HepG2 (cell line): Measurements from ENCODE around the gene TBL2. TPM values are rescaled to one million over a fixed set of nuclear protein-coding genes. Genes with fewer than 3 reads are reported as not detected.
A peak's percentile ranks its signal among the peaks of the same experiment; 100 is the strongest.

ENCODE experiments used
- ATF7 ChIP-seq, 2 experiments: fragments of 450-650 bp in 1 of 2; sonication (generic) in 1 of 2; formaldehyde crosslinking in 1 of 2; IDR thresholded peaks; 2 replicates each; pipeline versions ENCODE4 v1.4.0 to v1.6.1; 2016 to 2020; ENCODE audit warnings: antibody characterized with exemption in 1 of 2, mild to moderate bottlenecking in 1 of 2, missing genetic modification reagents in 1 of 2
- CHCHD3 ChIP-seq: sonication (generic); formaldehyde crosslinking; IDR thresholded peaks from 2 replicates; pipeline ENCODE4 v1.8.0; 2022; ENCODE audit warnings: mild to moderate bottlenecking, missing genetic modification reagents, moderate library complexity
- CREM ChIP-seq, 2 experiments: sonication (generic) in 1 of 2; formaldehyde crosslinking in 1 of 2; IDR thresholded peaks; 2 replicates each; pipeline versions ENCODE4 v1.4.0 to v1.6.1; 2016 to 2020; ENCODE audit warnings: antibody characterized with exemption in 1 of 2, mild to moderate bottlenecking in 1 of 2, missing genetic modification reagents in 1 of 2
- FOXA3 ChIP-seq: IDR thresholded peaks from 2 replicates; pipeline ENCODE4 v1.6.1; 2016; ENCODE audit warnings: missing genetic modification reagents, missing compliant biosample characterization
- IKZF4 ChIP-seq: sonication (generic); formaldehyde crosslinking; IDR thresholded peaks from 2 replicates; pipeline ENCODE4 v1.5.1; 2020; ENCODE audit warnings: borderline replicate concordance, mild to moderate bottlenecking, low read depth, missing genetic modification reagents; ENCODE audit errors: not compliant biosample characterization
- LCORL ChIP-seq, 2 experiments: fragments of 450-650 bp in 1 of 2; sonication (generic) in 1 of 2; formaldehyde crosslinking in 1 of 2; IDR thresholded peaks; 2 replicates each; pipeline versions ENCODE4 v1.5.0 to v1.6.1; 2017 to 2020; ENCODE audit warnings: antibody characterized with exemption in 1 of 2, missing genetic modification reagents in 1 of 2
- MAFK ChIP-seq, 2 experiments: IDR thresholded peaks in 1 of 2; conservative IDR thresholded peaks in 1 of 2; 2 replicates each; pipeline ENCODE4 v1.6.1; 2011; ENCODE audit warnings: improper control_type of control experiment in 2 of 2, low read length in 2 of 2
- NFKBIZ ChIP-seq: IDR thresholded peaks from 2 replicates; pipeline ENCODE4 v1.6.1; 2018; ENCODE audit warnings: missing genetic modification reagents, missing compliant biosample characterization
- RAD51 ChIP-seq: fragments of 450-650 bp; IDR thresholded peaks from 2 replicates; pipeline ENCODE4 v1.6.1; 2016; ENCODE audit warnings: borderline replicate concordance
- RORA ChIP-seq: sonication (generic); formaldehyde crosslinking; IDR thresholded peaks from 2 replicates; pipeline ENCODE4 v1.5.0; 2020; ENCODE audit warnings: mild to moderate bottlenecking, missing genetic modification reagents, moderate library complexity
- SPEN ChIP-seq: sonication (generic); formaldehyde crosslinking; IDR thresholded peaks from 2 replicates; pipeline ENCODE4 v1.5.1; 2020; ENCODE audit warnings: low read depth, mild to moderate bottlenecking, missing genetic modification reagents
- ZNF20 ChIP-seq: sonication (generic); formaldehyde crosslinking; IDR thresholded peaks from 2 replicates; pipeline ENCODE4 v1.4.0; 2020; ENCODE audit warnings: mild to moderate bottlenecking, moderate library complexity, missing genetic modification reagents
- ZNF354B ChIP-seq: sonication (generic); formaldehyde crosslinking; IDR thresholded peaks from 2 replicates; pipeline ENCODE4 v1.8.0; 2022; ENCODE audit warnings: mild to moderate bottlenecking, missing genetic modification reagents
- ZNF484 ChIP-seq: sonication (generic); formaldehyde crosslinking; IDR thresholded peaks from 2 replicates; pipeline ENCODE4 v1.5.1; 2020; ENCODE audit warnings: mild to moderate bottlenecking, low read depth, missing genetic modification reagents, borderline replicate concordance
- ZNF572 ChIP-seq: sonication (generic); formaldehyde crosslinking; IDR thresholded peaks from 2 replicates; pipeline ENCODE4 v1.5.1; 2020; ENCODE audit warnings: mild to moderate bottlenecking, missing genetic modification reagents
- ZNF619 ChIP-seq: sonication (generic); formaldehyde crosslinking; IDR thresholded peaks from 2 replicates; pipeline ENCODE4 v1.4.0; 2020; ENCODE audit warnings: mild to moderate bottlenecking, missing genetic modification reagents
- polyA plus RNA-seq, 8 experiments: library from polyadenylated mRNA; depleted of rRNA in 3 of 8; stranded (reverse) in 7 of 8; unstranded in 1 of 8; fragments of >200 nt; fragmentation: Illumina TruSeq in 4 of 8; extraction: Trizol in 4 of 8; gene quantifications; 2 replicates each; pipeline versions ENCODE4 v1.2.1 to v1.2.3, GENCODE V29; 2011 to 2016; ENCODE audit warnings: low read depth in 4 of 8, missing spikeins in 1 of 8, mixed read lengths in 1 of 8; ENCODE audit not compliant: insufficient read depth in 1 of 8
- total RNA-seq, 5 experiments: library from RNA; depleted of rRNA; stranded (reverse); fragments of >200 nt; fragmentation: Illumina TruSeq; extraction: Trizol; gene quantifications; 2 replicates each; pipeline ENCODE4 v1.2.3, GENCODE V29; 2016; ENCODE audit warnings: low read depth in 1 of 5
- TF ChIP-seq, protein P1 (sequence below): sonication (generic); formaldehyde crosslinking; conservative IDR thresholded peaks from 2 replicates; pipeline ENCODE4 v1.4.0; 2020; ENCODE audit warnings: missing genetic modification reagents
- TF ChIP-seq, protein P2 (sequence below): sonication (generic); formaldehyde crosslinking; IDR thresholded peaks from 2 replicates; pipeline ENCODE4 v1.4.0; 2020; ENCODE audit warnings: missing genetic modification reagents
- TF ChIP-seq, protein P3 (sequence below): sonication (generic); formaldehyde crosslinking; IDR thresholded peaks from 2 replicates; pipeline ENCODE4 v1.9.0; 2021; ENCODE audit warnings: missing genetic modification reagents, borderline replicate concordance
- TF ChIP-seq, protein P4 (sequence below): IDR thresholded peaks from 2 replicates; pipeline ENCODE4 v1.6.1; 2016; ENCODE audit warnings: low read depth
- TF ChIP-seq, protein P5 (sequence below): sonication (generic); IDR thresholded peaks from 2 replicates; pipeline ENCODE4 v1.6.1; 2016; ENCODE audit warnings: low read depth, borderline replicate concordance

TBL2 gene
- total and polyA plus RNA-seq, 2 of the 13 experiments (the other 11 are each of a cell fraction or from before 2014, with no cell fraction given): 43.4 to 47.2 TPM

DNA sequence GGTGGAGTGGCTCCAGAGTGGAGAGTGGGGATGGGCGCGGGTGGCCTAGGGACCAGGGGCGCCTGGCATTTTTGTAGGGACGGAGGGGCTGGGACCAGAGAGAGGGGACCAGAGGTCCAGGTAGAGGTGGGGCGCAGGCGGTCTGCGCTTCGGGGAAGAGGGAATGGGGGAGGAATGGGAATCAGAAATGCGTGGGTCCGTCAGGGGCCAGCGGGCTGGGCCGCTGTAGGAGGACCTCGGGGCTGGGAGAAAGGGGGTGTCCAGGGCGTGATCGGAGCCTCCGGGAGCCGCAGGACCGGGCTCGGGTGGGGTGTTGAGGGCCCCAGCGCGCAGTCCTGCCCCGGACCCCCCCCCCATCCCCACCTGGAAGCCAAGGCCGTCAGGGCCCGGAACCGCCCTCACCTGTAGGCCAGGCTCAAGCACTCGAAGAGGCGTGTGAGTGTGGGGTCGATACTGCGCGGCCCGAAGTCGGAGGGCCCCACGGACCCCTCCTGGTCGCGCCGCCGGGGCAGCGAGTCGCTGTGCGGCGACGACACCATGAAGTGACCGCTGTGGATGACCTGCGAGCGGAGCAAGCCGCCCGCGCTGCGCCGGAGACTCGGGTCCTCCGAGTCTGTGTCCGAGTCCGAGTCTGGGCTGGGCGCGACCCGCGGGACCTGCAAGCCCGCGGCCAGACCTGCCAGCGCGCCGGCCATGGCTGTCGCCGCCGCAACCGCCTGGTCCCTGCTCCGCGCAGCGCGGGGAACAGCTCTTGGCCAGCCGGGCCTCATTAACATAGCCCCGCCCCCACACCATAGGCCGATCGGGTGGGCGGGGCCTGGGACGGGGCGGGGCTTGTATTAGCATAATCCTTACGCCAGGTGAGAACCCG, 45.7 kb upstream of the TBL2 start, which contains the start of gene MLXIPL (continued):
- TF ChIP-seq MAFK (conservative IDR thresholded peaks at IDR 0.05 in 1 of 2, IDR thresholded peaks at IDR 0.05 in 1 of 2; ENCODE audit: low read length in 2 of 2) (no peak), CREM (IDR thresholded peaks at IDR 0.05) (no peak), CREM (CRISPR knock-in tag; IDR thresholded peaks at IDR 0.05) (no peak), ZNF572 (CRISPR knock-in tag) (no peak), RAD51 (no peak), ZNF619 (CRISPR knock-in tag) (no peak), LCORL (IDR thresholded peaks at IDR 0.05) (no peak), LCORL (CRISPR knock-in tag; IDR thresholded peaks at IDR 0.05) (peak; percentile 36; the same call in 1 of the 2 replicates), CHCHD3 (0 out of 2 replicates have a peak, but pooled peaks have one; percentile 80), ZNF354B (no peak), SPEN (CRISPR knock-in tag) (peak; percentile 69; the same call in 1 of the 2 replicates), FOXA3 (CRISPR knock-in tag) (no peak), RORA (CRISPR knock-in tag) (no peak), IKZF4 (CRISPR knock-in tag) (no peak), ZNF20 (no peak), ZNF484 (CRISPR knock-in tag) (no peak), ATF7 (IDR thresholded peaks at IDR 0.05) (no peak), ATF7 (CRISPR knock-in tag; IDR thresholded peaks at IDR 0.05) (no peak), NFKBIZ (CRISPR knock-in tag) (no peak)
- TF ChIP-seq, protein P1, sequence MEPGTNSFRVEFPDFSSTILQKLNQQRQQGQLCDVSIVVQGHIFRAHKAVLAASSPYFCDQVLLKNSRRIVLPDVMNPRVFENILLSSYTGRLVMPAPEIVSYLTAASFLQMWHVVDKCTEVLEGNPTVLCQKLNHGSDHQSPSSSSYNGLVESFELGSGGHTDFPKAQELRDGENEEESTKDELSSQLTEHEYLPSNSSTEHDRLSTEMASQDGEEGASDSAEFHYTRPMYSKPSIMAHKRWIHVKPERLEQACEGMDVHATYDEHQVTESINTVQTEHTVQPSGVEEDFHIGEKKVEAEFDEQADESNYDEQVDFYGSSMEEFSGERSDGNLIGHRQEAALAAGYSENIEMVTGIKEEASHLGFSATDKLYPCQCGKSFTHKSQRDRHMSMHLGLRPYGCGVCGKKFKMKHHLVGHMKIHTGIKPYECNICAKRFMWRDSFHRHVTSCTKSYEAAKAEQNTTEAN (CRISPR knock-in tag): 0 out of 2 replicates have a peak, but pooled peaks have one; percentile 32
- TF ChIP-seq, protein P2, sequence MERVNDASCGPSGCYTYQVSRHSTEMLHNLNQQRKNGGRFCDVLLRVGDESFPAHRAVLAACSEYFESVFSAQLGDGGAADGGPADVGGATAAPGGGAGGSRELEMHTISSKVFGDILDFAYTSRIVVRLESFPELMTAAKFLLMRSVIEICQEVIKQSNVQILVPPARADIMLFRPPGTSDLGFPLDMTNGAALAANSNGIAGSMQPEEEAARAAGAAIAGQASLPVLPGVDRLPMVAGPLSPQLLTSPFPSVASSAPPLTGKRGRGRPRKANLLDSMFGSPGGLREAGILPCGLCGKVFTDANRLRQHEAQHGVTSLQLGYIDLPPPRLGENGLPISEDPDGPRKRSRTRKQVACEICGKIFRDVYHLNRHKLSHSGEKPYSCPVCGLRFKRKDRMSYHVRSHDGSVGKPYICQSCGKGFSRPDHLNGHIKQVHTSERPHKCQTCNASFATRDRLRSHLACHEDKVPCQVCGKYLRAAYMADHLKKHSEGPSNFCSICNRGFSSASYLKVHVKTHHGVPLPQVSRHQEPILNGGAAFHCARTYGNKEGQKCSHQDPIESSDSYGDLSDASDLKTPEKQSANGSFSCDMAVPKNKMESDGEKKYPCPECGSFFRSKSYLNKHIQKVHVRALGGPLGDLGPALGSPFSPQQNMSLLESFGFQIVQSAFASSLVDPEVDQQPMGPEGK (CRISPR knock-in tag): no peak
- TF ChIP-seq, protein P3, sequence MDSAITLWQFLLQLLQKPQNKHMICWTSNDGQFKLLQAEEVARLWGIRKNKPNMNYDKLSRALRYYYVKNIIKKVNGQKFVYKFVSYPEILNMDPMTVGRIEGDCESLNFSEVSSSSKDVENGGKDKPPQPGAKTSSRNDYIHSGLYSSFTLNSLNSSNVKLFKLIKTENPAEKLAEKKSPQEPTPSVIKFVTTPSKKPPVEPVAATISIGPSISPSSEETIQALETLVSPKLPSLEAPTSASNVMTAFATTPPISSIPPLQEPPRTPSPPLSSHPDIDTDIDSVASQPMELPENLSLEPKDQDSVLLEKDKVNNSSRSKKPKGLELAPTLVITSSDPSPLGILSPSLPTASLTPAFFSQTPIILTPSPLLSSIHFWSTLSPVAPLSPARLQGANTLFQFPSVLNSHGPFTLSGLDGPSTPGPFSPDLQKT: no peak
- TF ChIP-seq, protein P4, sequence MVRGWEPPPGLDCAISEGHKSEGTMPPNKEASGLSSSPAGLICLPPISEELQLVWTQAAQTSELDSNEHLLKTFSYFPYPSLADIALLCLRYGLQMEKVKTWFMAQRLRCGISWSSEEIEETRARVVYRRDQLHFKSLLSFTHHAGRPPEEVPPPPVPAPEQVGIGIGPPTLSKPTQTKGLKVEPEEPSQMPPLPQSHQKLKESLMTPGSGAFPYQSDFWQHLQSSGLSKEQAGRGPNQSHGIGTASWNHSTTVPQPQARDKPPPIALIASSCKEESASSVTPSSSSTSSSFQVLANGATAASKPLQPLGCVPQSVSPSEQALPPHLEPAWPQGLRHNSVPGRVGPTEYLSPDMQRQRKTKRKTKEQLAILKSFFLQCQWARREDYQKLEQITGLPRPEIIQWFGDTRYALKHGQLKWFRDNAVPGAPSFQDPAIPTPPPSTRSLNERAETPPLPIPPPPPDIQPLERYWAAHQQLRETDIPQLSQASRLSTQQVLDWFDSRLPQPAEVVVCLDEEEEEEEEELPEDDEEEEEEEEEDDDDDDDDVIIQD (CRISPR knock-in tag): no peak
- TF ChIP-seq, protein P5, sequence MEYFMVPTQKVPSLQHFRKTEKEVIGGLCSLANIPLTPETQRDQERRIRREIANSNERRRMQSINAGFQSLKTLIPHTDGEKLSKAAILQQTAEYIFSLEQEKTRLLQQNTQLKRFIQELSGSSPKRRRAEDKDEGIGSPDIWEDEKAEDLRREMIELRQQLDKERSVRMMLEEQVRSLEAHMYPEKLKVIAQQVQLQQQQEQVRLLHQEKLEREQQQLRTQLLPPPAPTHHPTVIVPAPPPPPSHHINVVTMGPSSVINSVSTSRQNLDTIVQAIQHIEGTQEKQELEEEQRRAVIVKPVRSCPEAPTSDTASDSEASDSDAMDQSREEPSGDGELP: no peak; the same call in 1 of the 2 replicates
